Measurements from ENCODE around the gene DNAJC8.

DNA sequence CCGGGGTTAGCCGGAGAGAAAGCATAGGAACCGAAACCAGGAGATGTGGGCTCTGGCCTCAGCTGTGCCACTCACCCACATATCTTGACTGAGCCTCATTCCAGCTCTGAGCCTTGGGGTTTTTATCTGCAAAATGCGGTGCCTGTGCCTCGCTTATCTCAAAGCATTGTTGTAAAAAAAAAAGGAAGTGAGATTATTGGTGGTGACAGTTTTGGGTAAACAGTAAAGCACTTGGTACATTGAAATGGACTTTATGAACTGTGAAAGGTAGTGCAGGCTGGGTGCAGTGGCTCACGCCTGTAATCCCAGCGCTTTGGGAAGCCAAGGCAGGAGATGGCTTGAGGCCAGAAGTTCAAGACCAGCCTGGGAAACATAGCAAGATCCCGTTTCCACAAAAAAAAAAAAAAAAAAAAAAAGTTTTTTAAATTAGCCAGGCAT lies 60.1 kb downstream of the DNAJC8 start:
- TF ChIP-seq, protein P1, sequence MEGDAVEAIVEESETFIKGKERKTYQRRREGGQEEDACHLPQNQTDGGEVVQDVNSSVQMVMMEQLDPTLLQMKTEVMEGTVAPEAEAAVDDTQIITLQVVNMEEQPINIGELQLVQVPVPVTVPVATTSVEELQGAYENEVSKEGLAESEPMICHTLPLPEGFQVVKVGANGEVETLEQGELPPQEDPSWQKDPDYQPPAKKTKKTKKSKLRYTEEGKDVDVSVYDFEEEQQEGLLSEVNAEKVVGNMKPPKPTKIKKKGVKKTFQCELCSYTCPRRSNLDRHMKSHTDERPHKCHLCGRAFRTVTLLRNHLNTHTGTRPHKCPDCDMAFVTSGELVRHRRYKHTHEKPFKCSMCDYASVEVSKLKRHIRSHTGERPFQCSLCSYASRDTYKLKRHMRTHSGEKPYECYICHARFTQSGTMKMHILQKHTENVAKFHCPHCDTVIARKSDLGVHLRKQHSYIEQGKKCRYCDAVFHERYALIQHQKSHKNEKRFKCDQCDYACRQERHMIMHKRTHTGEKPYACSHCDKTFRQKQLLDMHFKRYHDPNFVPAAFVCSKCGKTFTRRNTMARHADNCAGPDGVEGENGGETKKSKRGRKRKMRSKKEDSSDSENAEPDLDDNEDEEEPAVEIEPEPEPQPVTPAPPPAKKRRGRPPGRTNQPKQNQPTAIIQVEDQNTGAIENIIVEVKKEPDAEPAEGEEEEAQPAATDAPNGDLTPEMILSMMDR (IDR thresholded peaks at IDR 0.05 in 2 of 3, conservative IDR thresholded peaks at IDR 0.05 in 1 of 3; ENCODE audit: control insufficient read depth in 2 of 3, extremely low read depth in 1 of 3, insufficient read depth in 1 of 3, low read depth in 3 of 3, low read length in 3 of 3) = no peak
- TF ChIP-seq, protein P2, sequence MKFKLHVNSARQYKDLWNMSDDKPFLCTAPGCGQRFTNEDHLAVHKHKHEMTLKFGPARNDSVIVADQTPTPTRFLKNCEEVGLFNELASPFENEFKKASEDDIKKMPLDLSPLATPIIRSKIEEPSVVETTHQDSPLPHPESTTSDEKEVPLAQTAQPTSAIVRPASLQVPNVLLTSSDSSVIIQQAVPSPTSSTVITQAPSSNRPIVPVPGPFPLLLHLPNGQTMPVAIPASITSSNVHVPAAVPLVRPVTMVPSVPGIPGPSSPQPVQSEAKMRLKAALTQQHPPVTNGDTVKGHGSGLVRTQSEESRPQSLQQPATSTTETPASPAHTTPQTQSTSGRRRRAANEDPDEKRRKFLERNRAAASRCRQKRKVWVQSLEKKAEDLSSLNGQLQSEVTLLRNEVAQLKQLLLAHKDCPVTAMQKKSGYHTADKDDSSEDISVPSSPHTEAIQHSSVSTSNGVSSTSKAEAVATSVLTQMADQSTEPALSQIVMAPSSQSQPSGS (IDR thresholded peaks at IDR 0.05; ENCODE audit: low read length) = peak; percentile 88; the same call in 1 of the 2 replicates
- no peak for TF ChIP-seq SMC3 (IDR thresholded peaks at IDR 0.05; ENCODE audit: borderline replicate concordance, low read length)
- TF ChIP-seq, protein P3, sequence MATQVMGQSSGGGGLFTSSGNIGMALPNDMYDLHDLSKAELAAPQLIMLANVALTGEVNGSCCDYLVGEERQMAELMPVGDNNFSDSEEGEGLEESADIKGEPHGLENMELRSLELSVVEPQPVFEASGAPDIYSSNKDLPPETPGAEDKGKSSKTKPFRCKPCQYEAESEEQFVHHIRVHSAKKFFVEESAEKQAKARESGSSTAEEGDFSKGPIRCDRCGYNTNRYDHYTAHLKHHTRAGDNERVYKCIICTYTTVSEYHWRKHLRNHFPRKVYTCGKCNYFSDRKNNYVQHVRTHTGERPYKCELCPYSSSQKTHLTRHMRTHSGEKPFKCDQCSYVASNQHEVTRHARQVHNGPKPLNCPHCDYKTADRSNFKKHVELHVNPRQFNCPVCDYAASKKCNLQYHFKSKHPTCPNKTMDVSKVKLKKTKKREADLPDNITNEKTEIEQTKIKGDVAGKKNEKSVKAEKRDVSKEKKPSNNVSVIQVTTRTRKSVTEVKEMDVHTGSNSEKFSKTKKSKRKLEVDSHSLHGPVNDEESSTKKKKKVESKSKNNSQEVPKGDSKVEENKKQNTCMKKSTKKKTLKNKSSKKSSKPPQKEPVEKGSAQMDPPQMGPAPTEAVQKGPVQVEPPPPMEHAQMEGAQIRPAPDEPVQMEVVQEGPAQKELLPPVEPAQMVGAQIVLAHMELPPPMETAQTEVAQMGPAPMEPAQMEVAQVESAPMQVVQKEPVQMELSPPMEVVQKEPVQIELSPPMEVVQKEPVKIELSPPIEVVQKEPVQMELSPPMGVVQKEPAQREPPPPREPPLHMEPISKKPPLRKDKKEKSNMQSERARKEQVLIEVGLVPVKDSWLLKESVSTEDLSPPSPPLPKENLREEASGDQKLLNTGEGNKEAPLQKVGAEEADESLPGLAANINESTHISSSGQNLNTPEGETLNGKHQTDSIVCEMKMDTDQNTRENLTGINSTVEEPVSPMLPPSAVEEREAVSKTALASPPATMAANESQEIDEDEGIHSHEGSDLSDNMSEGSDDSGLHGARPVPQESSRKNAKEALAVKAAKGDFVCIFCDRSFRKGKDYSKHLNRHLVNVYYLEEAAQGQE (IDR thresholded peaks at IDR 0.05; ENCODE audit: low read depth, low read length) = no peak
- peak; percentile 92 to 98 for TF ChIP-seq EP300 (IDR thresholded peaks at IDR 0.05; ENCODE audit: borderline replicate concordance in 1 of 2, control insufficient read depth in 1 of 2, low read depth in 2 of 2, low read length in 2 of 2)
- TF ChIP-seq, protein P4, sequence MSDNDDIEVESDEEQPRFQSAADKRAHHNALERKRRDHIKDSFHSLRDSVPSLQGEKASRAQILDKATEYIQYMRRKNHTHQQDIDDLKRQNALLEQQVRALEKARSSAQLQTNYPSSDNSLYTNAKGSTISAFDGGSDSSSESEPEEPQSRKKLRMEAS (IDR thresholded peaks at IDR 0.05; ENCODE audit: low read depth, low read length) = no peak
- TF ChIP-seq TBL1XR1 (IDR thresholded peaks at IDR 0.05; ENCODE audit: low read depth, low read length) = peak; percentile 93

Measured in GM12878 (cell line).